ENCODE data around the gene GREB1L. TPM values are rescaled to one million over a fixed set of nuclear protein-coding genes. Genes with fewer than 3 reads are reported as not detected.

GREB1L gene
- total and polyA plus RNA-seq, 2 of the 13 experiments (the other 11 are each of a cell fraction or from before 2014, with no cell fraction given): 0.17 to 0.66 TPM

DNA sequence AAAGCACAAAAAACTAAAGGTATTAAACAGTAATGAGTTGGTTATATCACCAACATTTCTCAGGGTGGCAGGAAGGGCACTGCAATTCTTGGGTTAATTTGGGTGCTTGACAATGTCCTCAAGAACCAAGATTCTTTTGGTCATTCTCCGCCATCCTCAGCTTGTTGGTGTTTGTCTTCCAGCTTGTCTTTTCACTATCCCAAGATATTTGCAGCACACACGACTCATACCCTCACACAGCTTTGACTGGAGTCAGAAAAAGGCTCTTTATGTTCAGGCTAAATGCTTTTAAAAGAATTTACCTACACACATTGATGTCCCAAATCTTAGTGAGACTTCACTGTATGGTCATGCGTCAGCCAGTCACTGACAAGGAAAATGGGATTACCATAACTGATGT, 12.5 kb downstream of the GREB1L start:
- DNase-seq (ENCODE audit: low spot score) (no peak), ATAC-seq (no peak), FAIRE-seq (no peak)
- intact Hi-C loops (cut with micrococcal nuclease; ENCODE audit: unreplicated experiment): no loop called here
- Histone ChIP-seq H3K27me3 (ENCODE audit: control insufficient read depth in 1 of 2, insufficient read depth in 2 of 2, low read length in 2 of 2) (no peaks in the 10 kb centered on the region), H3K36me3 (replicated peaks in 1 of 2; ENCODE audit: control insufficient read depth in 1 of 2, insufficient read depth in 2 of 2, low read length in 2 of 2) (no peaks in the 10 kb centered on the region), H3K9ac (ENCODE audit: insufficient read depth, low read depth, low read length) (no peak overlapping the region), H3K9me3 (ENCODE audit: low read length) (no peaks in the 10 kb centered on the region), H3K27ac (ENCODE audit: extremely low read length, insufficient read depth, low read length) (no peak overlapping the region), H3K4me3 (replicated peaks in 1 of 3; ENCODE audit: insufficient read depth in 1 of 3, low read depth in 2 of 3, low read length in 3 of 3) (no peak overlapping the region), H3K79me2 (ENCODE audit: insufficient read depth, low read length) (no peaks in the 10 kb centered on the region), H3K4me2 (ENCODE audit: low read depth, low read length) (no peak overlapping the region), H2AFZ (ENCODE audit: low read length) (no peak overlapping the region), H3K4me1 (ENCODE audit: insufficient read depth, low read length) (peaks cover 15% of the 10 kb centered on the region; the same call in 1 of the 2 replicates), H4K20me1 (ENCODE audit: insufficient read depth, low read length) (no peaks in the 10 kb centered on the region)
- CTCF ChIA-PET (ENCODE audit: low intra/inter-chr PET ratio, low total read pairs): no interaction called here
- in situ Hi-C loops (cut with HindIII; ENCODE audit: extremely low pct_ligation_motif_present, low pct_unique_long_range_greater_than_20kb): loop anchor here (25.0 kb wide), 1 partner anchor 92 kb away; no protein-coding TSS in a partner anchor
- 57% methylated on average over 3 of the region's 3 CpGs for WGBS (ENCODE audit: low lambda C conversion rate)
- POLR2A ChIA-PET: no interaction called here
- no TSS peak for BruUV-seq (replicated peaks)
- TF ChIP-seq NR2F1 (CRISPR knock-in tag; IDR thresholded peaks at IDR 0.05): no peak
- TF ChIP-seq ZNF629 (CRISPR knock-in tag; conservative IDR thresholded peaks at IDR 0.05): no peak
- no peak for TF ChIP-seq ZNF275 (CRISPR knock-in tag; IDR thresholded peaks at IDR 0.05; ENCODE audit: borderline replicate concordance)
- no peak for TF ChIP-seq SKI (IDR thresholded peaks at IDR 0.05; ENCODE audit: partially characterized antibody)
- TF ChIP-seq GPBP1L1 (CRISPR knock-in tag; IDR thresholded peaks at IDR 0.05): no peak
- no peak for TF ChIP-seq NFKBIZ (CRISPR knock-in tag; IDR thresholded peaks at IDR 0.05)
- TF ChIP-seq ZNF75D (CRISPR knock-in tag; IDR thresholded peaks at IDR 0.05; ENCODE audit: borderline replicate concordance): no peak
- TF ChIP-seq, protein P1, sequence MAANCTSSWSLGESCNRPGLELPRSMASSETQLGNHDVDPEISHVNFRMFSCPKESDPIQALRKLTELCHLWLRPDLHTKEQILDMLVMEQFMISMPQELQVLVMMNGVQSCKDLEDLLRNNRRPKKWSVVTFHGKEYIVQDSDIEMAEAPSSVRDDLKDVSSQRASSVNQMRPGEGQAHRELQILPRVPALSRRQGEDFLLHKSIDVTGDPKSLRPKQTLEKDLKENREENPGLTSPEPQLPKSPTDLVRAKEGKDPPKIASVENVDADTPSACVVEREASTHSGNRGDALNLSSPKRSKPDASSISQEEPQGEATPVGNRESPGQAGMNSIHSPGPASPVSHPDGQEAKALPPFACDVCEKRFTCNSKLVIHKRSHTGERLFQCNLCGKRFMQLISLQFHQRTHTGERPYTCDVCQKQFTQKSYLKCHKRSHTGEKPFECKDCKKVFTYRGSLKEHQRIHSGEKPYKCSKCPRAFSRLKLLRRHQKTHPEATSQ (CRISPR knock-in tag; IDR thresholded peaks at IDR 0.05; ENCODE audit: borderline replicate concordance): no peak
- TF ChIP-seq PRDM10 (CRISPR knock-in tag; IDR thresholded peaks at IDR 0.05; ENCODE audit: low read depth): no peak
- TF ChIP-seq SP2 (CRISPR knock-in tag; IDR thresholded peaks at IDR 0.05): no peak
- no peak for TF ChIP-seq ZBTB42 (CRISPR knock-in tag; IDR thresholded peaks at IDR 0.05)
- no peak for TF ChIP-seq ZNF577 (CRISPR knock-in tag; IDR thresholded peaks at IDR 0.05; ENCODE audit: borderline replicate concordance, low read depth)
- TF ChIP-seq FOXJ3 (CRISPR knock-in tag; IDR thresholded peaks at IDR 0.05; ENCODE audit: borderline replicate concordance): no peak
- TF ChIP-seq NFYC (CRISPR knock-in tag; IDR thresholded peaks at IDR 0.05): no peak
- no peak for TF ChIP-seq KLF15 (CRISPR knock-in tag; IDR thresholded peaks at IDR 0.05; ENCODE audit: borderline replicate concordance)
- no peak for TF ChIP-seq ZFP82 (CRISPR knock-in tag; IDR thresholded peaks at IDR 0.05; ENCODE audit: borderline replicate concordance)
- no peak for TF ChIP-seq ZNF850 (CRISPR knock-in tag; conservative IDR thresholded peaks at IDR 0.05)
- no peak for TF ChIP-seq KDM4B (CRISPR knock-in tag; IDR thresholded peaks at IDR 0.05)

Data from HepG2 (cell line).